ENCODE measurements around the gene SMARCC1.
"Not testable (repeated sequence)": the region's sequence is repeated elsewhere in the genome, so short reads cannot be mapped to it uniquely, and the experiment has no call there.

The SMARCC1 gene

DNA sequence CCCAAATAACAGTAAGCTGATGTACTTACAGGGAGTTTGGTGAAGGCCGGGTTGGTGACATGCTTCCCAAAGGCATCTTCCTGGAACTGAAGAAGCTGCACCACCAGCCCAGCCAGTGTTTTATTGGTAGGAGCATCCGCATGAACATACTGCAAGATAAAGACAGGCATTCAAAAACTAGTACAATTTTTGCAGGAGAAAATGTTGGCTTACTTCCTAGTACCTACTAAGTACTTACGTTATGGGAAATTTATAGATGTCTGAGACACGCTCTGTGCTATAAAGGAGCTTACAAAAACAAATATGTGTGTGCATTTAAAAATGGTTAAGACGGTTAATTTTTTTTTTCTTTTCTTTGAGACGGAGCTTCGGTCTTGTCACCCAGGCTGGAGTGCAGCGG lies 8.9 kb downstream of the SMARCC1 start:
- in situ Hi-C loops (cut with MboI; ENCODE audit: low sequenced_read_pairs), result no loop called here

DNA sequence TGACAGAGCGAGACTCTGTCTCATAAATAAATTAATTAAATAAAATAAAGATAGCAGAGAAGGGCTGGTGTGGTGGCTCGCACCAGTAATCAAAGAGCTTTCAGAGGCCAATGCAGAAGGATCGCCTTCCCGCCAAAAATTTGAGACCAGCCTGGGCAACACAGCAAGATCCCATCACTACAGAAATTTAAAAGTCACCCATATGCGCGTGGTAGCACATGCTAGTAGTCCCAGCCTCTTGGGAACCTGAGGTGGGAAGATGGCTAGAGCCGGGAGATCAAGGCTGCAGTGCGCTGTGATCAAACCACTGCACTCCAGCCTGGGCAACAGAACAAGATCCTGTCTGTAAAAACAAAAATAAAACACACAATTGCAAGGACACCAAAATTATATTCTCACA lies 9.6 kb downstream of the SMARCC1 start:
- in situ Hi-C loops (cut with MboI; ENCODE audit: low sequenced_read_pairs), result no loop called here

DNA sequence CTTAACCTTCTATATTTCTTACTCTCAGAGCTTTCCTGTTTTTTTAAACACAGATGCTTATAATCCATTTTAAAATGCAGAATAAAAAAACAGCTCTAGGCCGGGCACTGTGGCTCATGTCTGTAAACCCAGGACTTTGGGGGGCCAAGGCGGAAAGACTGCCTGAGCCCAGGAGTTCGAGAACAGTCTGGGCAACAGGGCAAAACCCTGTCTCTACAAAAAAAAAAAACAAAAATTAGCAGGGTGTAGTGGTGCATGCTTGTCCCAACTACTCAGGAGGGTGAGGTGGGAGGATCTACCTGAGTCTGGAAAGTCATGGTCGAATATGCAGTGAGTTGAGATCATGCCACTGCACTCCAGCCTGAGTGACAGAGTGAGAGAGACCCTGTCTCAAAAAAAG lies 15.5 kb downstream of the SMARCC1 start:
- in situ Hi-C loops (cut with MboI; ENCODE audit: low sequenced_read_pairs), result no loop called here

DNA sequence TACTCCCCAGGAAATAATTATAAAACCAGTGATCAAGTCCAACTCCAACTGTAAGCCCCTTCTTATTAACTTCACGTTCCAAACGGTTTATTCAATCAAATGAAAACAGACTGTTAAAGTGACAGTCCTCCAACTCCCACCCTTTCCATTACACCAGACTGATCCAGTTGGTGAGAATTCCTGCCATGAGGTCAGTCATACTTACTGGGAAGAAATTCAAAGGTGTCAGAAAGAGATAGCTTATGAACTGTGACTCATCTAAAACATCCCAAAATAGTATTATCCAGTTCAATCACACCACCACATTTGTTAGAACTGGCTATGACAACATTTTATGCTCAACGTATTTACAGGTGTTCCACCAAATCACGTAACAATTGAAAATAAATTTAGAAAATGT lies 19.5 kb downstream of the SMARCC1 start:
- in situ Hi-C loops (cut with MboI; ENCODE audit: low sequenced_read_pairs), result no loop called here

DNA sequence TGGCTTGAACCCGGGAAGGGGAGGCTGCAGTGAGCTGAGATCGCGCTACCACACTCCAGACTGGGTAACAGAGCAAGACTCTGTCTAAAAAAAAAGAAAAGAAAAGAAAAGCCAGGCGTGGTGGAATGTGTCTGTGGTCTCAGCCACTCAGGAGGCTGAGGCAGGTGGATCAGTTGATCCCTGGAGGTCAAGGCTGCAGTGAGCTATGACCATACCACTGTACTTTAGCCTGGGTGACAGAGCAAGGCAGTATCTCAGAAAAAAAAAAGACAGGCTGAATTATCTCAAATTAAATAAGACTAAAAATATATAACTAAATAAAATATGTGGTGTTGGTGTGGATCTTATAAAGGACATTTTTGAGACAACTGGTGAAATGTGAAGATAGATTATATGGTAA lies 20.6 kb downstream of the SMARCC1 start:
- in situ Hi-C loops (cut with MboI; ENCODE audit: low sequenced_read_pairs), result no loop called here

DNA sequence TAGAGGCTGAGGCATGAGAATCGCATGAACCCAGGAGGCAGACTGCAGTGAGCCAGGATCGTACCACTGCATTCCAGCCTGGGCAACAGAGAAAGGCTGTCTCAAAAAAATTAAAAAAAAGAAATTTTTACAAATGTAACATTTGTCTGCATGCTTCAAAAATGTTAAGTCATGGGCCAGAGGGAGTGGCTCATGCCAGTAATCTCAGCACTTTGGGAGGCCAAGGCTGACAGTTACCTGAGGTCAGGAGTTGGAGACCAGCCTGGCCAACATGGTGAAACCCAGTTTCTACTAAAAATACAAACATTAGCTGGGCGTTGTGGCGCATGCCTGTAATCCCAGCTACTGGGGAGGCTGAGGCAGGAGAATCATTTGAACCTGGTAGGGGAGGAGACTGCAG lies 21.5 kb downstream of the SMARCC1 start:
- in situ Hi-C loops (cut with MboI; ENCODE audit: low sequenced_read_pairs), result not testable (repeated sequence)

DNA sequence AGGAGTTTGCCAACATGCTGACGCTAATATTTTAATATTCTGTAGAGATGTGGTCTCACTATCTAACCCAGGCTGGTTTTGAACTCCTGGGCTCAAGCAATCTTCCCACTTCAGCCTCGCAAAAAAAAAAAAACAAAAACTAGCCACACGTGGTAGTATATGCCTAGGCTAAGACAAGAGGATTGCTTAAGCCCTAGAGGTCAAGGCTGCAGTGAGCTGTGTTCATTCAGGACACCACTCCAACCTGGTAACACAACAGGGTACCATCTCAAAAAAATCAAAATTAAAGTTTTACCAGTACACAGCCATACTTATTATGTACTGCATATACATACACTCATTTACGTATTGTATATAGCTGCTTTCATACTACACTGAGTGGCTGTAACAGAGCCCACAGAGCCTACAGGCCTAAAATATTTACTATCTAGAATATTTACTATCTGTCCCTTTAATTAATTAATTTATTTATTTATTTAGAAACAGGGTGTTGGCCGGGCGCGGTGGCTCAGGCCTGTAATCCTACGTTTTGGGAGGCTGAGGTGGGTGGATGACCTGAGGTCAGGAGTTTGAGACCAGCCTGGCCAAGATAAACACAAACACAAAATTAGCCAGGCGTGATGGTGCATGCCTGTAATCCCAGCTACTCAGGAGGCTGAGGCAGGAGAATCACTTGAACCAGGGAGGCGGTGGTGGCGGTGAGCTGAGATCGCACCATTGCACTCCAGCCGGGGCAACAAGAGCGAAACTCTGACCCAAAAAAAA lies 23.2 kb downstream of the SMARCC1 start:
- in situ Hi-C loops (cut with MboI; ENCODE audit: low sequenced_read_pairs), result no loop called here

DNA sequence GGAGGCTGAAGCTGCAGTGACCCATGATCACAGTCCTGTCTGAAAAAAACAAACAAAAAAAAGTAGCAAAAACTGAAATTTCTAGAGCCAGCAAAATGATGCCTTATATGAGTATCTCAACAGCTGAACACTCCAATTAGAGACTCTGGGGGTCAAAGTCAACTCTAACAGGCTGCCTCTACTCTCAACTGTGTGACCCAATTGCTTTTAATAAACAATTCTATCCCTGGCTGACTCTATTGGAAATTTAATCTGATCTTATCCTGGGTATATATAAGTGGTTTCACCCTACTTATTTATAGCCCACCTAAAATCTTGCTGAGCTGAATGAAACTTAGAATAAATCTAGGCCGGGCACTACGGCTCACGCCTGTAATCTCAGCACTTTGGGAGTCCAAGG lies 29.0 kb downstream of the SMARCC1 start:
- in situ Hi-C loops (cut with MboI; ENCODE audit: low sequenced_read_pairs), result no loop called here

DNA sequence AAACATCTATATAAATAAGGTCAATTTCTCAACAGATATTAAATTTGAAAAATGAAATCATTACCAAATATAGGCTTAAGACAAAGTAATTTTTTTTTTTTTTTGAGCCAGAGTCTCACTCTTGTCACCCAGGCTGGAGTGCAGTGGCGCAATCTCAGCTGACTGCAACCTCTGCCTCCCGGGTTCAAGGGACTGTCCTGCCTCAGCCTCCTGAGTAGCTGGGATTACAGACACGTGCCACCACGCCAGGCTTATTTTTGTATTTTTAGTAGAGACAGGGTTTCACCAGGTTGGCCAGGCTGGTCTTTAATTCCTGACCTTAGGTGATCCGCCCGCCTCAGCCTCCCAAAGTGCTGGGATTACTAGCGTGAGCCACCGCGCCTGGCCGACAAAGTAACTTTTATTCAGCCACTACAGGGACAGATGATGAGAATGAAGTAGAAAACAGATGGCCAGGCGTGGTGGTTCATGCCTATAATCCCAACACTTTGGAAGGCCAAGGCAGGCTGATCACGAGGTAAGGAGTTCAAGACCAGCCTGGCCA lies 30.8 kb downstream of the SMARCC1 start:
- in situ Hi-C loops (cut with MboI; ENCODE audit: low sequenced_read_pairs), result not testable (repeated sequence)

DNA sequence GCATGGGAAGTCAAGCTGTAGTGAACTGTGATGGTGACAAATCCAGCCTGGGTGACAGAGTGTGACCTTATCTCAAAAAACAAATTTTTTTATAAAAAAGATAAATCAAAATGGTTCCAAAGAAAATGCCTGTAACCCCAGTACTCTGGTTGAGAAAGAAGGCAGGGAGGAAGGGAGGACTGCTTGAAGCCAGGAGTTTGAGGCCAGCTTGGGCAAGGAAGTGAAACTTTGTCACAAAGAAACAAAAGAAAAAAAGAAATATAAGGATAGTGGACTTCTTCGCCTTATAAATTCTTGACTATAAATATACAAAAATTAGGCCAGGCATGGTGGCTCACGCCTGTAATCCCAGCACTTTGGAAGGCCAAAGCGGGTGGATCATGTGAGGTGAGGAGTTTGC lies 34.1 kb downstream of the SMARCC1 start:
- in situ Hi-C loops (cut with MboI; ENCODE audit: low sequenced_read_pairs), result no loop called here

DNA sequence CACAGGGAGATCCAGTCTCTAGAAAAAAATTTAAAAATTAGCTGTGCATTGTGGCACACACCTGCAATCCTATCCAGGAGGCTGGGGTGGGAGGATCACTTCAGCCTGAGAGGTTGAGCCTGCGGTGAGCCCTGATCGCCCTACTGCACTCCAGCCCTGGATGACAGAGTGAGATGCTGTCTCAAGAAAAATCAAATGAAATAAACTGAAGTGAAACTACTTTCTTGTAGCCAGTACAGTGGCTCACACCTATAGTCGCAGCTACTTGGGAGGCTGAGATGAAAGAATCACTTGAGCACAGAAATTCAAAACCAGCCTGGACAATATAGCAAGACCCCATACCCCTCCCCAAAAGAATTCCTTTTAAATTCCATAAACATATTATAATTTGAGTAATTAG lies 35.4 kb downstream of the SMARCC1 start:
- in situ Hi-C loops (cut with MboI; ENCODE audit: low sequenced_read_pairs), result no loop called here

DNA sequence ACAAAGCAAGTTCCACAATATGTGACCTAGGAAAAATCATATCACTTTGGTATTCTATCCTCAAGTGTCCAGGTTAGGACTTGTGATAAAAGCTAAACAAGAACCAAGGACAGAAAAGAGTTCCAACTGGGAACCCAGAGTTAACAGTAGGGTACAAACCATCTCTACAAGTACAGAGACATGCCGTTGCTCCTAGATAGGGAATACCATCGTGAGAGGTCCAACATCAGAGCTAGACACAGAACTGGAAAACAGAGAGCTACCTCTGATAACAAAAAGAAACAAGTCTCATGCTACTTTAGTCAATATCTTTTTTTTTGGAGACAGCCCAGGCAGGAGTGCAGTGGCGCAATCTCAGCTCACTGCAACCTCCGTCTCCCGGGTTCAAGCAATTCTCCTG lies 37.8 kb downstream of the SMARCC1 start:
- in situ Hi-C loops (cut with MboI; ENCODE audit: low sequenced_read_pairs), result no loop called here

DNA sequence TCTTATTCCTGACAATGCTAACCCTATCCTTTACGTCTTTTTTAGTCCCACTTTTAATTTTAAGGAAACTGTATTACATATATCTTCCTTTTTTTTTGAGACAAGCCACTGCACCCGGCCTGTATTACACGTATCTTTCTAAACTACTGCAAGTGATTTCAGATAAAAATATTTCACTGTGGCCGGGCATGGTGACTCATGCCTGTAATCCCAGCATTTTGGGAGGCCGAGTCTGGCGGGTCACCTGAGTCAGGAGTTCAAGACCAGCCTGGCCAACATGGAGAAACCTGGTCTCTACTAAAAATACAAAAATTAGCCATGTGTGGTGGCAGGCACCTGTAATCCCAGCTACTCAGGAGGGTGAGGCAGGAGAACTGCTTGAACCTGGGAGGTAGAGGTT lies 38.3 kb downstream of the SMARCC1 start:
- in situ Hi-C loops (cut with MboI; ENCODE audit: low sequenced_read_pairs), result not testable (repeated sequence)

DNA sequence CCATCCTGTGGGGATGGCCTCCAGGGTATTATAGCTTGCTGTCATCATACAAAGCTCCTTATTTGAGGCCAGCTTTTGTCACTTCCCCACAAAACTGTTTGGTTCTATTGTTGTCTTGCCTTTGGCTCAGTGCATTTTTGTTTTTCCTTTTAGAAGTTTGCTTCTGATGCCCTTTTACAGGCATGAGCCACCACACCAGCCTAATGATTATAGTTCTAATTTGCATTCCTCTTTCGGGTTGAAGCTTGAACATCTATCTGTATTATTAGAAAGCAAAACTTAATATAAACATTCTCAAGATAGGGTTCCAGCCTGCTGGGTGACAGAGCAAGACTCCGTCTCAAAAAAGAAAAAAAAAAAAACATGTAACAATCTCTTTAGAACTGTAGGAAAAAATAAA lies 39.8 kb downstream of the SMARCC1 start:
- in situ Hi-C loops (cut with MboI; ENCODE audit: low sequenced_read_pairs), result no loop called here

DNA sequence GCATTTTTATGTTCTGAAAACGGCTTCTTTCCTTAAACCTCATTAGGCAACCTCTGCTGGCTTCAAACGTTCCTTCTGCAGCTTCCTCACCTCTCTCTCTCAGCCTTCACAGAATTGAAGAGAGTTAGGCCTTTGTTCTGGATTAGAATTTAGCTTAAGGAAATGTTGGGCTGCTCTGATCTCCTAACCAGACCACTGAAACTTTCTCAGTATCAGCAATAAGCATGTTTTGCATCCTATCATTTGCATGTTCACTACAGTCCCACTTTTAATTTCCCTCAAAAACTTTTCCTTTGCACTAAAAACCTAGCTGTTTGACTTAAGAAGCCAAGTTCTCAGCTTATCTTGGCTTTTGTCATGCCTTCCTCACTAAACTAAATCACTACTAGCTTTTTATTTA lies 49.5 kb downstream of the SMARCC1 start:
- in situ Hi-C loops (cut with MboI; ENCODE audit: low sequenced_read_pairs), result no loop called here

DNA sequence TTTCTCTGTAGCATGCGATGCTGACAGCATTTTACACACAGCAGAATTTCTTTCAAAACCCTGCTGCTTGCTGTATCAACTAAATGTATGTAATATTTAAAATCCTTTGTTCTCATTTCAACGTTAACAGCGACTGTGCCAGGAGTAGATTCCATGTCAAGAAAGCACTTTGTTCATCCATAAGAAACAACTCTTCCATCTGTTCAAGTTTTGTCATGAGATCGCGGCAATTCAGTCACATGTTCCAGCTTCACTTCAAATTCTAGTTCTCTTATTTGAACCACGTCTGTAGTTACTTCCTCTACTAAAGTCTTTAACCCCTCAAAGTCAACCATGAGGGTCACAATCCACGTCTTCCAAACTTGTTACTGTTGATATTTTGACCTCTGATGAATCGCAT lies 50.6 kb downstream of the SMARCC1 start:
- in situ Hi-C loops (cut with MboI; ENCODE audit: low sequenced_read_pairs), result no loop called here

DNA sequence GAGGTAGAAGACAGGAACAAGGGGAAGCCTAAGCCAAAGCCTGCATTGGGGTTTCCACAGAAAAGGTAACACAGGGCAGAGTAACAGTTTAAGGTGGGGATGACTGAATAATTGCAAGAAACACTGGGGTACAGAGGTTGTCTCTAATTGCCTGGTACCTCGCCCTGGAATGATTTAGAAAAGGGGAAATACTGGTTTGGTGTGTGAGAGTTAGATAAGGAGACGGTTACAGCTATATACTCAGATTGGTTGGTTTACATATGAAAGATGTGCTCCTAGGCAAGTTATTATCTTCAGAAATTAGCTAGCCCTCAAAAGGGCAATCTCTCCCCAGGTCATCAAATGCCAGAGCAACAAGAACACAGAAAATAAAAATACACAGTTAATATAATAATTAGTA lies 58.8 kb downstream of the SMARCC1 start:
- in situ Hi-C loops (cut with MboI; ENCODE audit: low sequenced_read_pairs), result no loop called here

DNA sequence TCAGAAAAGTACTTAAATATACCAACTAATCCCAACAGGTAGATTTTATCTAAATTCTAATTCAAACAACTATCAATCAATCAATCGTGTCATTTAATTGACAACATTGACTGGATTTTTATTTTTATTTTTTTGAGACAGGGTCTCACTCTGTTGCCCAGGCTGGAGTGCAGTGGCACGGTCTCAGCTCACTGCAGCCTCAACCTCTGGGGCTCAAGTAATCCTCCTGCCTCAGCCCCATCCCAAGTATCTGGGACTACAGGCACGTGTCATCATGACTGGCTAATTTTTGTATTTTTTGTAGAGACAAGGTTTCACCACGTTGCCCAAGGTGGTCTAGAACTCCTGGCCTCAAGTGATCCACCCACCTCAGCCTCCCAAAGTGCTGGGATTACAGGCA lies 64.2 kb downstream of the SMARCC1 start:
- in situ Hi-C loops (cut with MboI; ENCODE audit: low sequenced_read_pairs), result not testable (repeated sequence)

DNA sequence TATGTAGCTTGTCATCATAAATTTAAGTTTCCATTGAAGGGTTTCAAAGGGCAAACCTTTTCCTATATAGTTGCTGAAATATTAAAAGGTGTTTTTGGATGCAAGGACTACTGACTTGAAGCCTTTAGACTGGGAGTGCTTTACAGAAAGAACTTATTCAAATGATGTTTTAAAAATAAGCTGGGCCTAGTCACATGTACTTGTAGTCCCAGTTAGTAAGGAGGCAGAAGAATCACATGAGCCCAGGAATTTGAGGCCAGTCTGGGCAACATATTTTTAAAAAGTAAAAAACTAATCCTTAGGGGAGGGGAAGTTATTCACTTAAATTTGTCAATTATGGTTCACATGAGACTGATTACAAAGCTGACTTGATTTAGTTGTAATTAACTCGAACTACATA lies 65.0 kb downstream of the SMARCC1 start:
- in situ Hi-C loops (cut with MboI; ENCODE audit: low sequenced_read_pairs), result no loop called here

DNA sequence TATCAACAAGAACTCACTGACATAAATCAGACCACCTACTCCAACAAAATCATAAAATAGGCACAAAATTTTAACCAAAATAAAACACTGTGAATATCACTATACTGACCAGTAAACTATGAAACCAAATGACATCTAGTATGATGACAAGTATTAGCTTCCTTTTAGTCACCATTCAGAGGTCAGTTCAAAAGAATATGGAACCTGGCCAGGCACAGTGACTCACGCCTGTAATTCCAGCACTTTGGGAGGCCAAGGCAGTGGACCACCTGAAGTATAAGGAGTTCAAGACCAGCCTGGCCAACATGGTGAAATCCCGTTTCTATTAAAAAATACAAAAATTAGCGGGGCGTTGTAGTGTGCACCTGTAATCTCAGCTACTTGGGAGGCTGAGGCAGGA lies 65.8 kb downstream of the SMARCC1 start:
- in situ Hi-C loops (cut with MboI; ENCODE audit: low sequenced_read_pairs), result no loop called here

DNA sequence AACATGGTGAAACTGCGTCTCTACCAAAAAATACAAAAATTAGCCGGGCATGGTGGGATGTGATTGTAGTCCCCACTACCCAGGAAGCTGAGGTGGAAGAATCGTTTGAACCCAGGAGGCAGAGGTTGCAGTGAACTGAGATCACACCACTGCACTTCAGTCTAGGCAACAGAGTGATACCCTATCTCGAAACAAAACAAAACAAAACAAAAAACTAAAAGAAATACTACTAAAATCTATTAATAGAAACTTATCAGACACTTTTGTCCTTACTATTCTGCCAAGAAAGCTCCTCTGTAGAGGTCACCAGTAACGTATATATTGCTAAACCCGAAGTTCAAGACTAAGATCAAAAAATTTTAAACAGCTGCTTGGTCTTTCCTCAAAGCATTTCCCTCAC lies 67.1 kb downstream of the SMARCC1 start:
- in situ Hi-C loops (cut with MboI; ENCODE audit: low sequenced_read_pairs), result no loop called here

DNA sequence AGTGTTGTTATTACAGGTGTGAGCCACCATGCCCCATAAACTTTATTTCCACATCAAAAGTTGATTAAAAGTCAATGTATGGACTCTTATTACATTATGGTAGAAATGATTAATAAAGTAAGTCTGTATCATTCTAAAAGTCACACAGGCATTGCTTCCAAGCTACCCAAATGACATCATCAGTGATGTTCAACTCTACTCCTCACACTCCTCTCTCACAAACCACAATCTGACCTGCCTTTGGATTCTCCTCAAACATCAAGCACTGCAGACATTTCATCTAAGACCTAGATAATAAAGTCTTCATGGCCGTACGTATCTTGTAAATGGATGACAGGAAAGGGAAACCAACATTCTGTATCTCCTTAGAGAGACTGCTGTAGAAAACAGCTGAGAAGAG lies 68.0 kb downstream of the SMARCC1 start:
- in situ Hi-C loops (cut with MboI; ENCODE audit: low sequenced_read_pairs), result no loop called here

DNA sequence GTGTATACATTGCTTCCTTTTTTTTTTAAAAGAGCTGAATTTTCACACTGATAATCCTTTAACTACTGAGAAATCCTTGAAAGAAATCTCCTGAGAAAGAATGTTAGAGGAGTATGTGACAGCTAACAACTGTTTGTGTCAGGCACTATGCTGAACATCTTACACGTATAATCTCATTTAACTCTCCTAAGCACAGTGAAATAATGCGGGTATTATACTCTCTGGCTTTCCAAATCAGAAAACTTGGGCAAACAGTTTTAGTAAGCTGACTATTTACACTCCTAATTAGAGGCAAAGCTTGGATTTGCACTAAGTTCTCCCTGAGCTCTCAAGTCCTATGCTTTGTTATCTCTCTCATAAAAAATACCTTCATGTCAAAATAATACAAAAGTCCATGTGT lies 69.3 kb downstream of the SMARCC1 start:
- in situ Hi-C loops (cut with MboI; ENCODE audit: low sequenced_read_pairs), result no loop called here

Data from HL-60/S4 treated with retinoic acid at 250 ng/mL for 4 days and 3 days (cell line).